Esophagus muscularis mucosa (tissue), 4 donors: ENCODE results near the gene VWA1.

Source experiments
- EP300 ChIP-seq: sonication (generic); formaldehyde crosslinking; IDR thresholded peaks from one replicate; pipeline ENCODE4 v1.6.1; 2017; ENCODE audit warnings: antibody characterized with exemption
- POLR2A ChIP-seq: fragments of 450-650 bp; IDR thresholded peaks from one replicate; pipeline ENCODE4 v1.6.1; 2017; ENCODE audit warnings: antibody characterized with exemption, moderate library complexity, mild to moderate bottlenecking, low read depth
- POLR2AphosphoS5 ChIP-seq, 2 donors: sonication (generic); formaldehyde crosslinking; IDR thresholded peaks; one replicate each; pipeline ENCODE4 v1.6.1; 2017; ENCODE audit warnings: antibody characterized with exemption in 2 of 2
- TF ChIP-seq, protein P1 (sequence below), 3 experiments: fragments of 200-600 bp in 2 of 3; fragments of 450-650 bp in 1 of 3; sonication (generic) in 2 of 3; IDR thresholded peaks; one replicate each; pipeline ENCODE4 v1.5.1; 2017 to 2019; ENCODE audit warnings: antibody characterized with exemption in 3 of 3, mild to moderate bottlenecking in 2 of 3, moderate library complexity in 1 of 3

DNA sequence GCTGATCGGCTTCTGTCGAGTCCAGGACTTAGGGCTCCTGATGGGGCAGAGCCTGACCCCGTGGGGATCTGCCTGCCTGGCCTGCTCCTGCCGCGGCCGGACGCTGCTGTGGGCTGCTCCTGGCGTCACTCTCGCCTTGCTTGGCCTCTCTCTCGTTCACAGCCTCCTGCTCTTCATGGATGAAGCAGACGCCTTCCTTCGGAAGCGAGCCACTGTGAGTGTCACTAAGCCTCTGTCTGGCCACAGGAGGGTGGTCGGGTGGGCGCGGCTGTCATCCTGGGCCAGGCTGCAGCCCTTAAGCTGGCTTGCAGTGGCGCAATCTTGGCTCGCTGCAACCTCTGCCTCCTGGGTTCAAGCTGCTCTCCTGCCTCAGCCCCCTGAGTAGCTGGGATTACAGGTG is 52.2 kb downstream of the VWA1 start:
- TF ChIP-seq POLR2A (no peak), EP300 (no peak), POLR2AphosphoS5 (IDR thresholded peaks at IDR 0.05) (no peak)
- TF ChIP-seq, protein P1, sequence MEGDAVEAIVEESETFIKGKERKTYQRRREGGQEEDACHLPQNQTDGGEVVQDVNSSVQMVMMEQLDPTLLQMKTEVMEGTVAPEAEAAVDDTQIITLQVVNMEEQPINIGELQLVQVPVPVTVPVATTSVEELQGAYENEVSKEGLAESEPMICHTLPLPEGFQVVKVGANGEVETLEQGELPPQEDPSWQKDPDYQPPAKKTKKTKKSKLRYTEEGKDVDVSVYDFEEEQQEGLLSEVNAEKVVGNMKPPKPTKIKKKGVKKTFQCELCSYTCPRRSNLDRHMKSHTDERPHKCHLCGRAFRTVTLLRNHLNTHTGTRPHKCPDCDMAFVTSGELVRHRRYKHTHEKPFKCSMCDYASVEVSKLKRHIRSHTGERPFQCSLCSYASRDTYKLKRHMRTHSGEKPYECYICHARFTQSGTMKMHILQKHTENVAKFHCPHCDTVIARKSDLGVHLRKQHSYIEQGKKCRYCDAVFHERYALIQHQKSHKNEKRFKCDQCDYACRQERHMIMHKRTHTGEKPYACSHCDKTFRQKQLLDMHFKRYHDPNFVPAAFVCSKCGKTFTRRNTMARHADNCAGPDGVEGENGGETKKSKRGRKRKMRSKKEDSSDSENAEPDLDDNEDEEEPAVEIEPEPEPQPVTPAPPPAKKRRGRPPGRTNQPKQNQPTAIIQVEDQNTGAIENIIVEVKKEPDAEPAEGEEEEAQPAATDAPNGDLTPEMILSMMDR (IDR thresholded peaks at IDR 0.05), result no peak
